K562 (cell line): ENCODE data around the gene TFDP1. TPM values are rescaled to one million over a fixed set of nuclear protein-coding genes. Genes with fewer than 3 reads are reported as not detected.

Experiments used
- ATAC-seq: fragments of 200-7000 bp; cut with Tn5 transposase; 3 replicates; pipeline ENCODE4 v1.9.1; 2020; ENCODE audit warnings: moderate library complexity
- BruUV-seq: library from RNA; stranded (reverse); fragments of 400-500 nt; replicated peaks from 2 replicates; lab custom pipeline; 2021; lab: Mats Ljungman, UMichigan
- CTCF ChIA-PET: fragments of 300-600 bp; formaldehyde crosslinking; extraction: SDS; loops from one replicate; lab custom pipeline; 2021; ENCODE audit warnings: low intra/inter-chr PET ratio; lab: Yijun Ruan, JAX
- POLR2A ChIA-PET: fragments of 300-600, 350-650 bp; sonication (Branson Sonifier 250); formaldehyde crosslinking; extraction: SDS; loops from one replicate; lab custom pipeline; 2021; ENCODE audit warnings: antibody characterized with exemption, inconsistent platforms; lab: Yijun Ruan, JAX
- DNase-seq, 4 experiments: peaks; one replicate each; pipeline versions ENCODE4 v3.0.0 to v3.0.0-alpha.2; 2011 to 2018; ENCODE audit warnings: low spot score in 3 of 4, mixed read lengths in 3 of 4; ENCODE audit errors: extremely low read depth in 1 of 4
- FAIRE-seq: peaks from 2 replicates; lab custom pipeline; 2011; peaks lifted over from hg19 to GRCh38; lab: Jason Lieb, UNC
- H2AFZ ChIP-seq: 2 replicates; pipeline ENCODE4 v1.6.0; 2011; ENCODE audit warnings: low read depth, low read length, control low read depth, inconsistent platforms
- H3K27ac ChIP-seq: fragments of 200-600 bp; 3 replicates; pipeline ENCODE4 v1.8.0; 2011; ENCODE audit warnings: low read depth, mild to moderate bottlenecking, control low read depth, inconsistent platforms, low read length, moderate library complexity, mixed read lengths; ENCODE audit errors: extremely low read depth
- H3K27me3 ChIP-seq, 2 experiments: fragments of 300-600 bp in 1 of 2; 2 replicates in 1 of 2; 3 replicates in 1 of 2; pipeline versions ENCODE4 v1.6.0 to v1.8.0; 2011; ENCODE audit warnings: inconsistent platforms in 2 of 2, low read length in 2 of 2, mild to moderate bottlenecking in 1 of 2, mixed read lengths in 1 of 2, moderate library complexity in 1 of 2; ENCODE audit not compliant: control insufficient read depth in 2 of 2, insufficient read depth in 2 of 2
- H3K36me3 ChIP-seq: fragments of 300-600 bp; 3 replicates; pipeline ENCODE4 v1.8.0; 2011; ENCODE audit warnings: mild to moderate bottlenecking, low read length, inconsistent platforms; ENCODE audit not compliant: control insufficient read depth, insufficient read depth
- H3K4me1 ChIP-seq, 2 experiments: fragments of 200-600 bp in 1 of 2; replicated peaks in 1 of 2; 2 replicates in 1 of 2; 3 replicates in 1 of 2; pipeline versions ENCODE4 v1.5.1 to v1.8.0; 2011; ENCODE audit warnings: inconsistent platforms in 2 of 2, low read length in 2 of 2, mild to moderate bottlenecking in 1 of 2, mixed read lengths in 1 of 2, moderate library complexity in 1 of 2; ENCODE audit not compliant: control insufficient read depth in 2 of 2, insufficient read depth in 2 of 2
- H3K4me2 ChIP-seq: 2 replicates; pipeline ENCODE4 v1.6.1; 2011; ENCODE audit warnings: low read length, control low read depth, inconsistent platforms, mixed read lengths; ENCODE audit not compliant: insufficient read depth
- H3K4me3 ChIP-seq: fragments of 200-600 bp; sonication (generic), shearing (Covaris generic); 2 replicates; pipeline ENCODE4 v1.5.1; 2016; ENCODE audit warnings: control low read depth, inconsistent platforms
- H3K79me2 ChIP-seq: fragments of 200-600 bp; 3 replicates; pipeline ENCODE4 v1.8.0; 2011; ENCODE audit warnings: low read length, inconsistent platforms; ENCODE audit not compliant: control insufficient read depth, insufficient read depth
- H3K9ac ChIP-seq, 2 experiments: 2 replicates each; pipeline versions ENCODE4 v1.6.0 to v1.6.1; 2011; ENCODE audit warnings: low read depth in 2 of 2, low read length in 2 of 2, control low read depth in 1 of 2, inconsistent platforms in 1 of 2, mild to moderate bottlenecking in 1 of 2, mixed read lengths in 1 of 2; ENCODE audit not compliant: insufficient read depth in 1 of 2
- H3K9me1 ChIP-seq: one replicate; pipeline ENCODE4 v1.6.0; 2011; ENCODE audit warnings: inconsistent platforms, mild to moderate bottlenecking, low read length, moderate library complexity; ENCODE audit not compliant: control insufficient read depth, insufficient read depth
- H3K9me3 ChIP-seq: replicated peaks from 2 replicates; pipeline ENCODE4 v1.5.1; 2011; ENCODE audit warnings: low read depth, low read length, inconsistent platforms; ENCODE audit not compliant: control insufficient read depth, insufficient read depth
- H4K20me1 ChIP-seq: replicated peaks from 2 replicates; pipeline ENCODE4 v1.6.1; 2011; ENCODE audit warnings: low read length, inconsistent platforms, mixed read lengths; ENCODE audit not compliant: control insufficient read depth, insufficient read depth
- ARNT ChIP-seq, 2 experiments: fragments of 450-650 bp; IDR thresholded peaks; 2 replicates each; pipeline ENCODE4 v1.6.1; 2016; ENCODE audit warnings: mild to moderate bottlenecking in 1 of 2
- GATAD2B ChIP-seq: fragments of 450-650 bp; IDR thresholded peaks from 2 replicates; pipeline ENCODE4 v1.6.1; 2017; ENCODE audit warnings: mild to moderate bottlenecking, borderline replicate concordance
- NFATC3 ChIP-seq: fragments of 450-650 bp; IDR thresholded peaks from 2 replicates; pipeline ENCODE4 v1.6.1; 2017; ENCODE audit warnings: mild to moderate bottlenecking
- U2AF2 ChIP-seq: fragments of 200-400 bp; formaldehyde crosslinking; optimal IDR thresholded peaks from 2 replicates; pipeline ENCODE3; 2017; ENCODE audit warnings: low read depth, mild to moderate bottlenecking, low read length
- WGBS: fragments of 100-300 bp; shearing (Covaris generic); methylation state at CpG from one replicate; pipeline ENCODE4 v1.1.6; 2016; ENCODE audit warnings: low coverage, mixed read lengths; ENCODE audit not compliant: insufficient coverage; ENCODE audit errors: missing lambda C conversion rate; 5-methylcytosine and 5-hydroxymethylcytosine counted together
- in situ Hi-C: fragments of 300-500 bp; cut with MboI; formaldehyde crosslinking; loops from 4 replicates; pipeline ENCODE4 v1.15.0; 2018; ENCODE audit warnings: inconsistent platforms, mixed read lengths
- intact Hi-C: fragments of 100-400 bp; cut with micrococcal nuclease; formaldehyde crosslinking; loops from 2 replicates; pipeline ENCODE4 v1.14.2; 2022
- polyA plus RNA-seq, 8 experiments: library from polyadenylated mRNA; depleted of rRNA in 4 of 8; stranded (reverse) in 5 of 8; unstranded in 3 of 8; fragments of >200 nt; fragmentation: Nextera tagmentation in 2 of 8; fragmentation: Illumina TruSeq in 1 of 8; extraction: Ambion mirVana in 2 of 8; extraction: Trizol in 1 of 8; gene quantifications; 2 replicates each; pipeline versions ENCODE4 v1.2.1 to v1.2.3, GENCODE V29; 2011 to 2014; ENCODE audit warnings: inconsistent platforms in 1 of 8, missing spikeins in 1 of 8
- total RNA-seq, 7 experiments: library from RNA; depleted of rRNA in 6 of 7; stranded (reverse); fragments of >200 nt in 6 of 7; fragmentation: Illumina TruSeq in 2 of 7; extraction: Trizol in 2 of 7; gene quantifications; 2 replicates each; pipeline versions ENCODE4 v1.2.1 to v1.2.3, GENCODE V29; 2011 to 2021; ENCODE audit warnings: low replicate concordance in 1 of 7
- TF ChIP-seq, protein P1 (sequence below): fragments of 250-450 bp; sonication (Bioruptor Pico); IDR thresholded peaks from 2 replicates; pipeline ENCODE4 v1.9.0; 2021; ENCODE audit warnings: mild to moderate bottlenecking, inconsistent platforms
- TF ChIP-seq, protein P2 (sequence below): sonication (generic); formaldehyde crosslinking; IDR thresholded peaks from 2 replicates; pipeline ENCODE4 v1.4.0; 2020; ENCODE audit warnings: mild to moderate bottlenecking, missing genetic modification reagents
- TF ChIP-seq, protein P3 (sequence below): fragments of 150-350 bp; IDR thresholded peaks from 2 replicates; pipeline ENCODE4 v1.6.1; 2014; ENCODE audit warnings: low read depth, mild to moderate bottlenecking, low read length, borderline replicate concordance
- TF ChIP-seq, protein P4 (sequence below): fragments of 250-450 bp; sonication (Bioruptor Pico); IDR thresholded peaks from 2 replicates; pipeline ENCODE4 v1.4.0; 2020; ENCODE audit warnings: borderline replicate concordance

TFDP1 gene
- total and polyA plus RNA-seq, 9 of the 15 experiments (the other 6 are each of a cell fraction or from before 2014, with no cell fraction given) = 33.8 to 145 (median 69.1) TPM

DNA sequence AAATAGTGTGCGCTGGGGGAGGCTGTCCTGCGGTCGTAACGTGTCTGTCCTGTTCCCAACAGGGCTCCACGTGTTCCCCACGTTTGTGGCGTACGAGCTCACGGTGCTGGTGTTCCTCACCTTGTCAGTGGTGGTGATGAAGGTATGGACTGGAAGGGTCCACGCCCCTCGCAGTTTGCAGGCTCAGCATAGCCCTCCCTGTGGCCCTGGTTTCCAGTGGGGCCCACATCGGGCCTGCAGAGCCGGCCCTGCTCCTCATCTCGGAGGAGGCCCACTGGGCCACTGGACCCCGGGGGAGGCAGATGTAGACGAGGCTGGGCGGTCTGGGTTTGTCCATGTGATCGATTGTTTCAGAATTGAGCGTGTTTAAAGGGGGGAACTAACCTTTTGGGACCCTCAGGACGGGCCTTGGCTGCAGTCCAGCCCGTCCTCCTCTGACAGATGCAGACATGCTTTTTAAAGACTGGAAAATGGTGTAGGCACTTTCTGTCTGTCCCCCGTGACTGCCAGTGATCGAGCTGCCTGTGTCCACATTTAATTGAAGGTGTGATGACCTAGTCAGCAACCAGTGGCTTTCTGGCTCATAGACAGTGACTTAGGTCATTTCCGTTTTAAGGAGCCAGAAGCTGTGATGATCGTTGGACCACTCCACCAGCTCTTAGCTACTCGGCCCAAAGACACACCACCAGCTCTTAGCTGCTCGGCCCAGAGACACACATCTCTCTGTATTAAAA is 37.1 kb upstream of the TFDP1 start:
- intact Hi-C loops = no loop called here
- no peaks in the 10 kb centered on the region; the same call in 1 of the 2 replicates for H4K20me1 ChIP-seq
- ATAC-seq (no peak), FAIRE-seq (no peak), DNase-seq (no peak)
- ChIA-PET CTCF (no interaction called here), POLR2A (no interaction called here)
- BruUV-seq = no TSS peak
- H3K4me3 ChIP-seq = no peak overlapping the region
- no peaks in the 10 kb centered on the region for H3K9me1 ChIP-seq
- no peak overlapping the region for H2AFZ ChIP-seq
- H3K9ac ChIP-seq = no peak overlapping the region
- H3K79me2 ChIP-seq = peaks cover 4% of the 10 kb centered on the region; the same call in 2 of the 3 replicates
- no peak overlapping the region for H3K27ac ChIP-seq
- no peaks in the 10 kb centered on the region for H3K9me3 ChIP-seq
- H3K4me2 ChIP-seq = no peak overlapping the region
- in situ Hi-C loops = no loop called here
- peaks cover 17% of the 10 kb centered on the region; the same call in 2 of the 3 replicates for H3K36me3 ChIP-seq
- WGBS = 85% methylated on average over 17 of the region's 27 CpGs
- no peaks in the 10 kb centered on the region for H3K27me3 ChIP-seq
- H3K4me1 ChIP-seq = peaks cover 0 to 35% of the 10 kb centered on the region in 2 experiments; a peak in 3 of 5 replicates
- TF ChIP-seq, protein P1, sequence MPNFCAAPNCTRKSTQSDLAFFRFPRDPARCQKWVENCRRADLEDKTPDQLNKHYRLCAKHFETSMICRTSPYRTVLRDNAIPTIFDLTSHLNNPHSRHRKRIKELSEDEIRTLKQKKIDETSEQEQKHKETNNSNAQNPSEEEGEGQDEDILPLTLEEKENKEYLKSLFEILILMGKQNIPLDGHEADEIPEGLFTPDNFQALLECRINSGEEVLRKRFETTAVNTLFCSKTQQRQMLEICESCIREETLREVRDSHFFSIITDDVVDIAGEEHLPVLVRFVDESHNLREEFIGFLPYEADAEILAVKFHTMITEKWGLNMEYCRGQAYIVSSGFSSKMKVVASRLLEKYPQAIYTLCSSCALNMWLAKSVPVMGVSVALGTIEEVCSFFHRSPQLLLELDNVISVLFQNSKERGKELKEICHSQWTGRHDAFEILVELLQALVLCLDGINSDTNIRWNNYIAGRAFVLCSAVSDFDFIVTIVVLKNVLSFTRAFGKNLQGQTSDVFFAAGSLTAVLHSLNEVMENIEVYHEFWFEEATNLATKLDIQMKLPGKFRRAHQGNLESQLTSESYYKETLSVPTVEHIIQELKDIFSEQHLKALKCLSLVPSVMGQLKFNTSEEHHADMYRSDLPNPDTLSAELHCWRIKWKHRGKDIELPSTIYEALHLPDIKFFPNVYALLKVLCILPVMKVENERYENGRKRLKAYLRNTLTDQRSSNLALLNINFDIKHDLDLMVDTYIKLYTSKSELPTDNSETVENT (CRISPR knock-in tag) = no peak
- no peak for TF ChIP-seq ARNT (IDR thresholded peaks at IDR 0.05)
- TF ChIP-seq, protein P2, sequence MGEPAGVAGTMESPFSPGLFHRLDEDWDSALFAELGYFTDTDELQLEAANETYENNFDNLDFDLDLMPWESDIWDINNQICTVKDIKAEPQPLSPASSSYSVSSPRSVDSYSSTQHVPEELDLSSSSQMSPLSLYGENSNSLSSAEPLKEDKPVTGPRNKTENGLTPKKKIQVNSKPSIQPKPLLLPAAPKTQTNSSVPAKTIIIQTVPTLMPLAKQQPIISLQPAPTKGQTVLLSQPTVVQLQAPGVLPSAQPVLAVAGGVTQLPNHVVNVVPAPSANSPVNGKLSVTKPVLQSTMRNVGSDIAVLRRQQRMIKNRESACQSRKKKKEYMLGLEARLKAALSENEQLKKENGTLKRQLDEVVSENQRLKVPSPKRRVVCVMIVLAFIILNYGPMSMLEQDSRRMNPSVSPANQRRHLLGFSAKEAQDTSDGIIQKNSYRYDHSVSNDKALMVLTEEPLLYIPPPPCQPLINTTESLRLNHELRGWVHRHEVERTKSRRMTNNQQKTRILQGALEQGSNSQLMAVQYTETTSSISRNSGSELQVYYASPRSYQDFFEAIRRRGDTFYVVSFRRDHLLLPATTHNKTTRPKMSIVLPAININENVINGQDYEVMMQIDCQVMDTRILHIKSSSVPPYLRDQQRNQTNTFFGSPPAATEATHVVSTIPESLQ (CRISPR knock-in tag) = no peak
- TF ChIP-seq NFATC3 = no peak
- TF ChIP-seq, protein P3, sequence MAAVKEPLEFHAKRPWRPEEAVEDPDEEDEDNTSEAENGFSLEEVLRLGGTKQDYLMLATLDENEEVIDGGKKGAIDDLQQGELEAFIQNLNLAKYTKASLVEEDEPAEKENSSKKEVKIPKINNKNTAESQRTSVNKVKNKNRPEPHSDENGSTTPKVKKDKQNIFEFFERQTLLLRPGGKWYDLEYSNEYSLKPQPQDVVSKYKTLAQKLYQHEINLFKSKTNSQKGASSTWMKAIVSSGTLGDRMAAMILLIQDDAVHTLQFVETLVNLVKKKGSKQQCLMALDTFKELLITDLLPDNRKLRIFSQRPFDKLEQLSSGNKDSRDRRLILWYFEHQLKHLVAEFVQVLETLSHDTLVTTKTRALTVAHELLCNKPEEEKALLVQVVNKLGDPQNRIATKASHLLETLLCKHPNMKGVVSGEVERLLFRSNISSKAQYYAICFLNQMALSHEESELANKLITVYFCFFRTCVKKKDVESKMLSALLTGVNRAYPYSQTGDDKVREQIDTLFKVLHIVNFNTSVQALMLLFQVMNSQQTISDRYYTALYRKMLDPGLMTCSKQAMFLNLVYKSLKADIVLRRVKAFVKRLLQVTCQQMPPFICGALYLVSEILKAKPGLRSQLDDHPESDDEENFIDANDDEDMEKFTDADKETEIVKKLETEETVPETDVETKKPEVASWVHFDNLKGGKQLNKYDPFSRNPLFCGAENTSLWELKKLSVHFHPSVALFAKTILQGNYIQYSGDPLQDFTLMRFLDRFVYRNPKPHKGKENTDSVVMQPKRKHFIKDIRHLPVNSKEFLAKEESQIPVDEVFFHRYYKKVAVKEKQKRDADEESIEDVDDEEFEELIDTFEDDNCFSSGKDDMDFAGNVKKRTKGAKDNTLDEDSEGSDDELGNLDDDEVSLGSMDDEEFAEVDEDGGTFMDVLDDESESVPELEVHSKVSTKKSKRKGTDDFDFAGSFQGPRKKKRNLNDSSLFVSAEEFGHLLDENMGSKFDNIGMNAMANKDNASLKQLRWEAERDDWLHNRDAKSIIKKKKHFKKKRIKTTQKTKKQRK = no peak
- TF ChIP-seq GATAD2B = no peak
- TF ChIP-seq, protein P4, sequence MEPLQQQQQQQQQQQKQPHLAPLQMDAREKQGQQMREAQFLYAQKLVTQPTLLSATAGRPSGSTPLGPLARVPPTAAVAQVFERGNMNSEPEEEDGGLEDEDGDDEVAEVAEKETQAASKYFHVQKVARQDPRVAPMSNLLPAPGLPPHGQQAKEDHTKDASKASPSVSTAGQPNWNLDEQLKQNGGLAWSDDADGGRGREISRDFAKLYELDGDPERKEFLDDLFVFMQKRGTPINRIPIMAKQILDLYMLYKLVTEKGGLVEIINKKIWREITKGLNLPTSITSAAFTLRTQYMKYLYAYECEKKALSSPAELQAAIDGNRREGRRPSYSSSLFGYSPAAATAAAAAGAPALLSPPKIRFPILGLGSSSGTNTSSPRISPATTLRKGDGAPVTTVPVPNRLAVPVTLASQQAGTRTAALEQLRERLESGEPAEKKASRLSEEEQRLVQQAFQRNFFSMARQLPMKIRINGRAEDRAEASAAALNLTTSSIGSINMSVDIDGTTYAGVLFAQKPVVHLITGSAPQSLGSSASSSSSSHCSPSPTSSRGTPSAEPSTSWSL (CRISPR knock-in tag) = no peak
- no peak for TF ChIP-seq U2AF2
